NB4 (cell line): ENCODE data around the gene NT5DC1.
A peak's percentile ranks its signal among the peaks of the same experiment; 100 is the strongest.

ENCODE experiments used
- DNase-seq: peaks from one replicate; pipeline ENCODE4 v3.0.0; 2010; ENCODE audit warnings: low read depth
- H3K4me3 ChIP-seq: one replicate; pipeline ENCODE4 v1.5.1; 2011; ENCODE audit warnings: mild to moderate bottlenecking, low read depth, low read length, moderate library complexity
- MYC ChIP-seq: IDR thresholded peaks from 2 replicates; pipeline ENCODE4 v1.6.1; 2011; ENCODE audit warnings: low read depth, low read length
- POLR2A ChIP-seq: IDR thresholded peaks from 2 replicates; pipeline ENCODE4 v1.6.1; 2011; ENCODE audit warnings: mild to moderate bottlenecking; ENCODE audit not compliant: insufficient read length; ENCODE audit errors: extremely low read depth
- TF ChIP-seq, protein P1 (sequence below): IDR thresholded peaks from one replicate; pipeline ENCODE4 v1.5.1; 2012; ENCODE audit warnings: low read depth, low read length
- TF ChIP-seq, protein P2 (sequence below): IDR thresholded peaks from 2 replicates; pipeline ENCODE4 v1.6.1; 2011; ENCODE audit warnings: low read depth, low read length

NT5DC1 gene

DNA sequence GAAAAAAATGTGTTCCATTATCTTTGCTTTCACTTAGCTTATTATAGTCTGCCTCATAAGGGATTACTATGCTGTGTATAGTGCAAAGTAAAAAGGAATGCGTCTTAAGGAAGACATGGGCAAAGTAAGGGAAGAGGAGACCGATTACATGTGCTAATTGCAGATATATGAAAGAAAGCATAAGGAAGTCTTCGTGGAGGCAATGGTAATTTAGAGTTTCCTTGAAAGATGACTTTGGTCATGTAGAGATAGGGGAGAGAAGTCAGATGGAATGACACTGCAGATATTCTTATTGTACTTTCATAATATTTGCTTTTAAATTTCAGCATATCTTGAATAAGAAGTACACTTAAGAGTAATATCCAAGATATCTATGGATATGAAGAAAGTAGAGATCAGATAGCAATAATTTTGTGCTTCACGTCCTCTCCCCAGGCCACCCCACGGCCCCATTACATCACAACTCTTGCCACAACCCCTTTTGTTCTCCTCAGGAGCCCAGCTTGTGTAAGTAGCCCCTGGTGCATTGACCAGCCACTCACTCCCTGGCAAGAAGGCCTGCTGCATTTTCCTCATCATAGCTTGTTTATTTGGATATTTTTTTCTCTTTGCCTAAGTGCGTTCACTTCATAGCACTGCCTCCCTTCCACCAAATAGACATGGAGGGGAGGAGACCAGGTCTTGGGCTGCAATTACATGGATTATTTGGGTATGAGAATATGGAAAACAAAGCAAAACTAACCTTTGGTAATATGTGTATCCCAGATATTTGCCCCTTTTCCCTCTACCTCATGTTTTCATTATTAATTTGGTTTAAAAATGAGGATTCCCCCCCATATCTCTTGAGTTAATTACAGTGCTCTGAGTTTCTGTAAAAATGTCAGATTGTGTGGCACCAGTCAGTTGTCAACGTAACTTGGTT, 56.0 kb downstream of the NT5DC1 start:
- TF ChIP-seq, protein P1, sequence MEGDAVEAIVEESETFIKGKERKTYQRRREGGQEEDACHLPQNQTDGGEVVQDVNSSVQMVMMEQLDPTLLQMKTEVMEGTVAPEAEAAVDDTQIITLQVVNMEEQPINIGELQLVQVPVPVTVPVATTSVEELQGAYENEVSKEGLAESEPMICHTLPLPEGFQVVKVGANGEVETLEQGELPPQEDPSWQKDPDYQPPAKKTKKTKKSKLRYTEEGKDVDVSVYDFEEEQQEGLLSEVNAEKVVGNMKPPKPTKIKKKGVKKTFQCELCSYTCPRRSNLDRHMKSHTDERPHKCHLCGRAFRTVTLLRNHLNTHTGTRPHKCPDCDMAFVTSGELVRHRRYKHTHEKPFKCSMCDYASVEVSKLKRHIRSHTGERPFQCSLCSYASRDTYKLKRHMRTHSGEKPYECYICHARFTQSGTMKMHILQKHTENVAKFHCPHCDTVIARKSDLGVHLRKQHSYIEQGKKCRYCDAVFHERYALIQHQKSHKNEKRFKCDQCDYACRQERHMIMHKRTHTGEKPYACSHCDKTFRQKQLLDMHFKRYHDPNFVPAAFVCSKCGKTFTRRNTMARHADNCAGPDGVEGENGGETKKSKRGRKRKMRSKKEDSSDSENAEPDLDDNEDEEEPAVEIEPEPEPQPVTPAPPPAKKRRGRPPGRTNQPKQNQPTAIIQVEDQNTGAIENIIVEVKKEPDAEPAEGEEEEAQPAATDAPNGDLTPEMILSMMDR, result no peak
- TF ChIP-seq POLR2A (no peak), MYC (no peak)
- TF ChIP-seq, protein P2, sequence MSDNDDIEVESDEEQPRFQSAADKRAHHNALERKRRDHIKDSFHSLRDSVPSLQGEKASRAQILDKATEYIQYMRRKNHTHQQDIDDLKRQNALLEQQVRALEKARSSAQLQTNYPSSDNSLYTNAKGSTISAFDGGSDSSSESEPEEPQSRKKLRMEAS, result no peak
- peak; percentile 18 for DNase-seq
- no peak overlapping the region for H3K4me3 ChIP-seq

DNA sequence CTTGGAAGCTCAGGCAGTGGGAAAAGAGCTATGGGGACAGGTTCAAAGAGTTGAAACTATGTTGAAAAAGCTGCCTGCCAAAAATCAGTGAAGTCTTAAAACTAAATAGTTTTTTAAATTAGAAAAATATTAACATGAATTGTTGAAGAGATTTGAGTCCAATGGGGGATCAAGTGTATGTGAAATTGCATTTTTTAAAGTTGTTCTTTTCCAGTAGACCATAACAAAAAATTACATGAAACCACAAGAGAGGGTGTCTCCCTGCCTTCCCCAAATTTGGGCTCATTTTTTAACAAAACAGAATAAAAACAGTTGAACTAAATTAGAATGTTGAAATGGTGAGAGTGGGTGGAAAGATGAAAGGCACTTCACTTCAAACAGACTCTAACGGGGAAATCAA, 56.7 kb downstream of the NT5DC1 start:
- TF ChIP-seq, protein P2, result no peak
- no peak for TF ChIP-seq MYC
- TF ChIP-seq, protein P1, result no peak
- TF ChIP-seq POLR2A, result no peak
- no peak for DNase-seq
- H3K4me3 ChIP-seq, result no peak overlapping the region

DNA sequence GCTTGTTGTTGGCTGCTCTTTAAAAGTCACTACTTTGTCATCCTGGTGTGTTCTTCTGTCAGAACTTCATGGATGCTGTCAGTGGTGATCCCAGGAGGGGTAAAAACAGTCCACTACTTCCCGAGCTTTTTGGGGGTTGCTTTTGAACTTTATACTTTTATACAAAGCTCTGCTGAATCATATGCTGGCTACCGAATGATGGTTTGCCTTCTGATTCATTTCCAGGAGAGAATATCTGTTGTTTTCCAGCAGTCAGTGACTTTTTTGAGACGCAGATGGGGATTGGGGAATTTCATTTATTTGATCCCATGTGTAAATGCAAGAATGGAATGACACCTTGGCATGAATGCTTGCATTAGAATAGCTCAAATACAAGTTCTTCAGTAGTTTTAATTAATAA, 58.0 kb downstream of the NT5DC1 start:
- H3K4me3 ChIP-seq, result no peak overlapping the region
- no peak for TF ChIP-seq MYC
- TF ChIP-seq, protein P1, result no peak
- TF ChIP-seq, protein P2, result no peak
- no peak for TF ChIP-seq POLR2A
- no peak for DNase-seq

DNA sequence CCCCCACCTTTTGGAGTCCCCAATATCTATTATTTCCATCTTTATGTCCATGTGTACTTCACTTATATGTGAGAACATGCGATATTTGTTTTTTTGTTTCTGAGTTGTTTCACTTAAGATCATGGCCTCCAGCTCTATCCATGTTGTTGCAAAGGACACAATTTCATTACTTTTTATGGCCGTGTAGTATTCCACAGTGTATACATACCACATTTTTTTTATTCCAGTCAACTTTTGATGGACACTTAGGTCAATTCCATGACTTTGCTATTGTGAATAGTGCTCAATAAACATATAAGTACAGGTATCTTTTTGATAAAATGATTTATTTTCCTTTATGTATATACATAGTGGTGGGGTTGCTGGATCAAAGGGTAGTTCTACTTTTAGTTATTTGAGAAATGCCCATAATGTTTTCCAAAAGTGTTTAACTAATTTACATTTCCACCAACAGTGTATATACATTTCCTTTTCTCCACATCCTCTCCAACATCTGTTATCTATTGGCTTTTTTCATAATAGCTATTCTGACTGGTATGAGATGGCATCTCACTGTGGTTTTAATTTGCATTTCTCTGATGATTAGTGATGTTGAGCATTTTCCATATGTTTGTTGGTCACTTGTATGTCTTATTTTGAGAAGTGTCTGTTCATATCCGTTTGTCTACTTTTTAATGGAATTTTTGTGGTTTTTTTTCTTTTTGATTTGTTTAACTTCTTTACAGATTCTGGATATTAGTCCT, 59.3 kb downstream of the NT5DC1 start:
- DNase-seq, result no peak
- H3K4me3 ChIP-seq, result no peak overlapping the region
- no peak for TF ChIP-seq POLR2A
- TF ChIP-seq, protein P1, result no peak
- TF ChIP-seq MYC, result no peak
- TF ChIP-seq, protein P2, result no peak

DNA sequence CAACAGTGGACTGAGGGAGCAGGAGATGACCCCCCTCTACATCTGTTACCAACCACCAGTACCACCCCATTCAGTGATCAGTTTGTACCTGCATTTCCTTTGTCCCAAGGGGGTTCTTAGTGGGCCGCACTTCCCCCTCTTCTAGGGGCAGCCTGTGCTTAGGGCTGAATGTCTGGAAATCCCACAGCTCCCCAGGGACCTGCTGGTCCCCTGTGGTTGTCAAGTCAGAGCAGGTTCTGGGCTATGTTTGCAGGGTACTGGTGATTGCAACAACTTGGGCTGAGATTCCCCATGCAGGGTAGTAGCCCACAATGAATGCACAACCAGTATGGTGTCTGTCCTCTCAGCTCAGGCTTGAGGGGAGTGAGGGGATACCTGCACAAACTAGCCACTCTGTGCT, 64.9 kb downstream of the NT5DC1 start:
- peak; percentile 90 for DNase-seq
- H3K4me3 ChIP-seq, result no peak overlapping the region
- TF ChIP-seq, protein P1, result no peak
- TF ChIP-seq POLR2A (no peak), MYC (no peak)
- TF ChIP-seq, protein P2, result no peak
